ENCODE data around the gene WNT11. TPM values are rescaled to one million over a fixed set of nuclear protein-coding genes. Genes with fewer than 3 reads are reported as not detected.
"Not testable (repeated sequence)": the region's sequence is repeated elsewhere in the genome, so short reads cannot be mapped to it uniquely, and the experiment has no call there.

The WNT11 gene
- total RNA-seq, 2 experiments from 2014 or later = 0.96 to 2.0 TPM

- CTCF ChIA-PET = no interaction called here
- DNase-seq (no peak), ATAC-seq (no peak)
- no peak overlapping the region for H3K4me3 Mint-ChIP-seq
- peaks cover 11% of the 10 kb centered on the region for H3K4me1 Mint-ChIP-seq
- no peaks in the 10 kb centered on the region for H3K9me3 Mint-ChIP-seq (ENCODE audit: low read depth)
- peaks cover 26% of the 10 kb centered on the region for H3K27me3 Mint-ChIP-seq
- no peak overlapping the region for H3K27ac Mint-ChIP-seq
- H3K36me3 Mint-ChIP-seq = no peaks in the 10 kb centered on the region
Observed at GRCh38 chr11:76201056-76201455, 5.2 kb downstream of the WNT11 start.

GRCh38 chr11:76200006-76200940 lies 6.0 kb downstream of the WNT11 start:
- H3K27me3 Mint-ChIP-seq = peaks cover 18% of the 10 kb centered on the region
- H3K36me3 Mint-ChIP-seq = no peaks in the 10 kb centered on the region
- H3K9me3 Mint-ChIP-seq (ENCODE audit: low read depth) = no peaks in the 10 kb centered on the region
- CTCF ChIA-PET = interaction anchor here (0.8 to 1.4 kb wide), 2 partner anchors 9 to 315 kb away, joined by 3 to 5 read pairs; no protein-coding TSS in a partner anchor
- H3K4me1 Mint-ChIP-seq = peaks cover 7% of the 10 kb centered on the region
- no peak overlapping the region for H3K4me3 Mint-ChIP-seq
- H3K27ac Mint-ChIP-seq = no peak overlapping the region
- DNase-seq = no peak
- ATAC-seq = no peak

GRCh38 chr11:76198691-76199090 lies 7.6 kb downstream of the WNT11 start:
- H3K27ac Mint-ChIP-seq; ATAC-seq; H3K4me1 Mint-ChIP-seq; H3K4me3 Mint-ChIP-seq; DNase-seq; H3K36me3 Mint-ChIP-seq; H3K27me3 Mint-ChIP-seq; H3K9me3 Mint-ChIP-seq (ENCODE audit: low read depth): not testable (repeated sequence)
- CTCF ChIA-PET = interaction anchor here (1.0 to 1.7 kb wide), 3 partner anchors 9 to 120 kb away, joined by 4 to 5 read pairs (median 5); no protein-coding TSS in a partner anchor

GRCh38 chr11:76197941-76198640 lies 8.2 kb downstream of the WNT11 start:
- Mint-ChIP-seq H3K27me3 (peaks cover 2% of the 10 kb centered on the region), H3K27ac (no peak overlapping the region), H3K36me3 (no peaks in the 10 kb centered on the region), H3K9me3 (ENCODE audit: low read depth) (no peaks in the 10 kb centered on the region), H3K4me3 (no peak overlapping the region), H3K4me1 (peaks cover 7% of the 10 kb centered on the region)
- CTCF ChIA-PET = interaction anchor here (1.0 to 1.7 kb wide), 4 partner anchors 9 to 121 kb away, joined by 4 to 5 read pairs (median 4); no protein-coding TSS in a partner anchor
- ATAC-seq (no peak), DNase-seq (no peak)

GRCh38 chr11:76197332-76197731 lies 9.0 kb downstream of the WNT11 start:
- no peak for DNase-seq
- H3K27ac Mint-ChIP-seq = no peak overlapping the region
- CTCF ChIA-PET = interaction anchor here (1.7 kb wide), 2 partner anchors 10 to 45 kb away, joined by 4 to 5 read pairs; no protein-coding TSS in a partner anchor
- peaks cover 2% of the 10 kb centered on the region for H3K27me3 Mint-ChIP-seq
- peaks cover 7% of the 10 kb centered on the region for H3K4me1 Mint-ChIP-seq
- H3K4me3 Mint-ChIP-seq = no peak overlapping the region
- no peaks in the 10 kb centered on the region for H3K36me3 Mint-ChIP-seq
- H3K9me3 Mint-ChIP-seq (ENCODE audit: low read depth) = no peaks in the 10 kb centered on the region
- no peak for ATAC-seq

- no peak for ATAC-seq
- Mint-ChIP-seq H3K36me3 (no peaks in the 10 kb centered on the region), H3K27me3 (no peaks in the 10 kb centered on the region), H3K4me1 (peaks cover 7% of the 10 kb centered on the region), H3K9me3 (ENCODE audit: low read depth) (no peaks in the 10 kb centered on the region), H3K4me3 (no peak overlapping the region), H3K27ac (no peak overlapping the region)
- CTCF ChIA-PET = interaction anchor here (1.7 kb wide), 2 partner anchors 11 to 45 kb away, joined by 4 to 5 read pairs; no protein-coding TSS in a partner anchor
- DNase-seq = no peak
Observed at GRCh38 chr11:76196849-76197248, 9.5 kb downstream of the WNT11 start.

- H3K9me3 Mint-ChIP-seq (ENCODE audit: low read depth) = no peaks in the 10 kb centered on the region
- CTCF ChIA-PET = interaction anchor here (1.9 to 2.3 kb wide), 2 partner anchors 12 to 124 kb away, joined by 5 to 7 read pairs; no protein-coding TSS in a partner anchor
- DNase-seq (no peak), ATAC-seq (no peak)
- no peak overlapping the region for H3K4me3 Mint-ChIP-seq
- H3K36me3 Mint-ChIP-seq = no peaks in the 10 kb centered on the region
- no peak overlapping the region for H3K27ac Mint-ChIP-seq
- H3K4me1 Mint-ChIP-seq = peaks cover 4% of the 10 kb centered on the region
- H3K27me3 Mint-ChIP-seq = no peaks in the 10 kb centered on the region
Observed at GRCh38 chr11:76194872-76195668, 11.2 kb downstream of the WNT11 start.

GRCh38 chr11:76193219-76193618 lies 13.1 kb downstream of the WNT11 start:
- Mint-ChIP-seq H3K4me1 (no peaks in the 10 kb centered on the region), H3K36me3 (no peaks in the 10 kb centered on the region), H3K27me3 (no peaks in the 10 kb centered on the region), H3K27ac (no peak overlapping the region), H3K4me3 (no peak overlapping the region), H3K9me3 (ENCODE audit: low read depth) (no peaks in the 10 kb centered on the region)
- no peak for ATAC-seq
- CTCF ChIA-PET = no interaction called here
- DNase-seq = no peak

- ATAC-seq = no peak
- H3K4me1 Mint-ChIP-seq = no peaks in the 10 kb centered on the region
- H3K27ac Mint-ChIP-seq = no peak overlapping the region
- CTCF ChIA-PET = no interaction called here
- H3K36me3 Mint-ChIP-seq = no peaks in the 10 kb centered on the region
- no peaks in the 10 kb centered on the region for H3K27me3 Mint-ChIP-seq
- no peak for DNase-seq
- no peak overlapping the region for H3K4me3 Mint-ChIP-seq
- H3K9me3 Mint-ChIP-seq (ENCODE audit: low read depth) = no peaks in the 10 kb centered on the region
Observed at GRCh38 chr11:76190376-76190775, 15.9 kb downstream of the WNT11 start.

- CTCF ChIA-PET = no interaction called here
- Mint-ChIP-seq H3K27me3 (no peaks in the 10 kb centered on the region), H3K4me1 (no peaks in the 10 kb centered on the region), H3K27ac (no peak overlapping the region), H3K36me3 (no peaks in the 10 kb centered on the region), H3K9me3 (ENCODE audit: low read depth) (no peaks in the 10 kb centered on the region), H3K4me3 (no peak overlapping the region)
- ATAC-seq = no peak
- DNase-seq = no peak
Observed at GRCh38 chr11:76189682-76190081, 16.6 kb downstream of the WNT11 start.

GRCh38 chr11:76188873-76189272 lies 17.4 kb downstream of the WNT11 start:
- CTCF ChIA-PET = no interaction called here
- no peak for DNase-seq
- Mint-ChIP-seq H3K27ac (no peak overlapping the region), H3K4me3 (no peak overlapping the region), H3K36me3 (no peaks in the 10 kb centered on the region), H3K27me3 (no peaks in the 10 kb centered on the region), H3K4me1 (no peaks in the 10 kb centered on the region), H3K9me3 (ENCODE audit: low read depth) (no peaks in the 10 kb centered on the region)
- ATAC-seq = no peak

GRCh38 chr11:76186776-76187279 lies 19.5 kb downstream of the WNT11 start:
- Mint-ChIP-seq H3K27me3 (peaks cover 2% of the 10 kb centered on the region), H3K4me1 (no peaks in the 10 kb centered on the region), H3K4me3 (no peak overlapping the region), H3K9me3 (ENCODE audit: low read depth) (no peaks in the 10 kb centered on the region), H3K36me3 (no peaks in the 10 kb centered on the region), H3K27ac (no peak overlapping the region)
- no peak for ATAC-seq
- no peak for DNase-seq
- CTCF ChIA-PET = interaction anchor here (1.3 to 1.6 kb wide), 2 partner anchors 35 to 132 kb away, joined by 4 to 5 read pairs; no protein-coding TSS in a partner anchor

Data from activated CD8-positive, alpha-beta memory T cell treated with anti-CD3 and anti-CD28 coated beads, Interleukin-2, amount 10 ng/mL, durations not matched to agents 7 days and 5 days (primary cell).